ENCODE measurements around the gene UBE2H.
A peak's percentile ranks its signal among the peaks of the same experiment; 100 is the strongest.

The UBE2H gene

DNA sequence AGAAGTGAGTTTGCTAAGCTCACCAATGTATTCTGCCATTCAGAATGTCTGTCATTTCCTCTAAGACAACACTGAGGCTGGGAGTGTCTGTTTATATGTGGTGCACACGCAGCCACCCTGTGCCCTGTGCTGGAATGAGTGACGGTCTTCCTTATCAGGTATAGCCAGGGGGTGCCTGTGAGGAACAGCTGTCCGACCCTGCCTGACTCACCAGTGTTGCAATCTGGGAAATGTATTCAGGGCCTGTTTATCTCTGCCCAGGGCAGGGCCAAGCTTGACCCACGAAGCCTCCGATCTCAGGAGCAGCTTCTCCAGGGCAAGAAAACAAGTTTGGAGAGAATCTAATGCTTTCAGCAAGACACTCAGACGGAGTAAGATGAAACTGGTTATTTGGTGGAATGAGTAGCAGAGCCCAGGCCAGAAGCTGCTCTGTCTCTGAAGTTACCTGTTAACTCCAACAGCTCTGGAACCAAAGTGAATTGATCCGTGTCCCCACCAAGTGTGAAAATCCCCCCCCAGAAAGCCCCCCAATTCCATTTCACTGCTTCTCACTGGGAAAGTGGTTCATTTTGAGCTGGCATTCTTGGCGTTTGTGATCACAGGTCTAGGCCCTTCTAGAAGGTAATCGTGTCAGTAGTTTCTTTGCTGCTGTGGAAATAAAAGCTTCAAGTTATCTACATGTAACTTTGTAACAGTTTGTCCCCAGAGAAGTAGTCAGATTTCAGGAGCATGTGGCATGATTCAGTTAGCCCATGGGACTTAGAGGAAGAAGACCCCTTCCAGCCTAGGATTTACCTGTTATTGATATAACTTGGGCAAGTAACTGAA, 6.1 kb upstream of the UBE2H start:
- TF ChIP-seq, protein P1, sequence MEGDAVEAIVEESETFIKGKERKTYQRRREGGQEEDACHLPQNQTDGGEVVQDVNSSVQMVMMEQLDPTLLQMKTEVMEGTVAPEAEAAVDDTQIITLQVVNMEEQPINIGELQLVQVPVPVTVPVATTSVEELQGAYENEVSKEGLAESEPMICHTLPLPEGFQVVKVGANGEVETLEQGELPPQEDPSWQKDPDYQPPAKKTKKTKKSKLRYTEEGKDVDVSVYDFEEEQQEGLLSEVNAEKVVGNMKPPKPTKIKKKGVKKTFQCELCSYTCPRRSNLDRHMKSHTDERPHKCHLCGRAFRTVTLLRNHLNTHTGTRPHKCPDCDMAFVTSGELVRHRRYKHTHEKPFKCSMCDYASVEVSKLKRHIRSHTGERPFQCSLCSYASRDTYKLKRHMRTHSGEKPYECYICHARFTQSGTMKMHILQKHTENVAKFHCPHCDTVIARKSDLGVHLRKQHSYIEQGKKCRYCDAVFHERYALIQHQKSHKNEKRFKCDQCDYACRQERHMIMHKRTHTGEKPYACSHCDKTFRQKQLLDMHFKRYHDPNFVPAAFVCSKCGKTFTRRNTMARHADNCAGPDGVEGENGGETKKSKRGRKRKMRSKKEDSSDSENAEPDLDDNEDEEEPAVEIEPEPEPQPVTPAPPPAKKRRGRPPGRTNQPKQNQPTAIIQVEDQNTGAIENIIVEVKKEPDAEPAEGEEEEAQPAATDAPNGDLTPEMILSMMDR (IDR thresholded peaks at IDR 0.05; ENCODE audit: extremely low read depth, missing control alignments): no peak

DNA sequence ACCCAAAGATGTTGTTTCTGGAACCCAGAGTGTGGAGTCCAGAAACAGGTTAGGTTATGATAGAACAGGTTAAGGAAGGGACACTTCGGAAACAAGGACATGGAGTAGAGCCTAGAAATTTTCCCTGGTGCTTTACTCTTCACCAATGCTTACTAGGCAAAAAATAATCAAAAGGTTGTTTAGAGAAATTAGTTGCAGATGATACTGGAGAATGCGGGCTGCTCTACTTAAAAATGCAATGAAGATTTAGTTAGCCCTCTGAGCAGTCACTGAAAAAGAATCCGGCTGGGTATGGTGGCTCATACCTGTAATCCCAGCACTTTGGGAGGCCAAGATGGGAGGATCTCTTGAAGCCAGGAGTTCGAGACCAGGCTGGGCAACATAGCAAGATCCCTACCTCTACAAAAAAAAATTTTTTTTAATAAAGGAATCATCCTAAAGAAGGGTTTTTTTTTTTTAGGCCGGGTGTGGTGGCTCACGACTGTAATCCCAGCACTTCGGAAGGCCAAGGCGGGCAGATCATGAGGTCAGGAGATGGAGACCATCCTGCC, 3.3 kb upstream of the UBE2H start:
- no peak for DNase-seq (ENCODE audit: low spot score)

More for the DNA sequence above, 6.1 kb upstream of the UBE2H start:
- no peak for DNase-seq (ENCODE audit: low spot score)

DNA sequence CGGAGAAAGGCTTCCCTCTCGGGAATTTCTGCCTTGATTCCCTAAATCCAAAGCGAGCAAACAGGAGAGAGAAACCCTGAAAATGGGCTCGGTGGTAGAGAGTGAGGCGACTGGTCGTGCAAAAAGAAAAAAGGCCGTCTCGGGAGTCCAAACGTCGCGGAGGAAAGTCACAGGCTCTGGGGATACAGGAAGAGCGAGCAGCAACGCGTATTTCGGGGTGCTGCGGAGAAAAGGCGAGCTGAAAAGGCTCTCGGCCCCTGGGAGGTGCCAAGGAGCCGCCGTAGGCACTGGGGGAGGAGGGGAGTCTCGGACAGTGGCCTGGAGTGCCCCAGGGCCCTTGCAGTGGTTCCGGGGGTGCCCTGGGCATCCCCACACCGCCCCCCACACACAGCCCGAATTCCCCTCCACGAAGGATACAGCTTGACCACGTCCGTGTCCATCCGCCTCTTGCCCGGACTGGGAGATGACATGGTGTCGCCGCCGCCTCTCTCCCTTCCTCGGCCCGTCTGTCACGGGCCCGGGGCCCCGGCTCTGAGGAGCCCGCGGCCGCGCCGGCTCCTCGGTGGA, 591 bp downstream of the UBE2H start:
- DNase-seq (ENCODE audit: low spot score): peak; percentile 46
- TF ChIP-seq, protein P1 (IDR thresholded peaks at IDR 0.05; ENCODE audit: extremely low read depth, missing control alignments): no peak

More for the DNA sequence above, 3.3 kb upstream of the UBE2H start:
- TF ChIP-seq, protein P1 (IDR thresholded peaks at IDR 0.05; ENCODE audit: extremely low read depth, missing control alignments): no peak

DNA sequence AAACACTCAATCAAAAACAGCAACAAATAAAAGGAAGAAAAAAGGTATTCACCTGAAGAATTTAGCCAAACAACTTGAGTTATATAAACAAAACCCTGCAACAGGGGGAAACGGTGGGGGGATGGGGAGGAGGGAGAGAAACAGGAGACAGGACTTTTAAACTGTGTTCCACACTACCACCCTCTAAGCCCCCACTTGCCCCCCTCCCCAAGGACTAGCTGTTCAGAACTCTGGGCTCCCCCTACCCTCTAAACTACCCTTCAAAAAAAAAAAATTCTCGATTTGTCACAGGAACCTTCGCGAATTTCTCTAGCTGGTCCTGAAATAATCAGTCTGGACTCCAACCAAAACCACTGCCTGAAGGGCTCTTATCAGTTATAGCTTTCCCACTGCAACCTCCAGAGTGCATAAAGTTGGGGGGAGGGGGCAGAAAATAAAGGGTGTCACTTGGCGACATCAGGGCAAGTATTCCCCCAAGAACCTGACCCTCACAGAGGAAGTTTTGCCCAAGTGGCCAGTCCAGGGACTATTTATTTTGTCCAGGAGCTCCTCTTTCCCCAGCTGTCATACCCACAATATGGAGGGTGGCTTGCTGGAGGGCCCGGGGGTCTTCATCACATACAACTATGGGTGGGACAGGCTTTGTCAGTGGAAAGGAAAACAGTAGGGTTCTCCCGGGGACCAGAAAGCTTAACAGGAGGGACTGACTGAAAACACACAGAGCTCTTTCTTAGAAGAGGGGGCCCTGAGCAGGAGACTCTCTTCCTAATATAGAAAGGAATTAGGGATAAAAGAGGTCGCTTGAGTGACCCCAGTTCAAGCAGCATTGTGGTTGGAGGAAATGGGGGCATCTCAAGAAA, 1.3 kb downstream of the UBE2H start:
- DNase-seq (ENCODE audit: low spot score): no peak
- TF ChIP-seq, protein P1 (IDR thresholded peaks at IDR 0.05; ENCODE audit: extremely low read depth, missing control alignments): no peak

DNA sequence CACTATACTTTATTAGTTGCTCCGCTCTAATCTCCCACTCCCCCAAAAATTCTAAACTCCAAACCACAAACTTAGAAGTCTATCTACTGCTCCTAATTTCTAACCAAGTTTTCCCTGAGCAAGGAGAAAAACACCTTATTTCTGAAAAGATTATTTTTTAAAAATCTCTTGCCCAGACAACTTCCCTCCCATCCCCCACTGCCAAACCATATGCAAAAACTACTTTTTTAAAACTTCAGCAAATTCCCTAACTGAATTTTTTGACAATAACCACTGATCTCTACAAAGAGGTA, 1.9 kb downstream of the UBE2H start:
- no peak for DNase-seq (ENCODE audit: low spot score)
- TF ChIP-seq, protein P1 (IDR thresholded peaks at IDR 0.05; ENCODE audit: extremely low read depth, missing control alignments): no peak

DNA sequence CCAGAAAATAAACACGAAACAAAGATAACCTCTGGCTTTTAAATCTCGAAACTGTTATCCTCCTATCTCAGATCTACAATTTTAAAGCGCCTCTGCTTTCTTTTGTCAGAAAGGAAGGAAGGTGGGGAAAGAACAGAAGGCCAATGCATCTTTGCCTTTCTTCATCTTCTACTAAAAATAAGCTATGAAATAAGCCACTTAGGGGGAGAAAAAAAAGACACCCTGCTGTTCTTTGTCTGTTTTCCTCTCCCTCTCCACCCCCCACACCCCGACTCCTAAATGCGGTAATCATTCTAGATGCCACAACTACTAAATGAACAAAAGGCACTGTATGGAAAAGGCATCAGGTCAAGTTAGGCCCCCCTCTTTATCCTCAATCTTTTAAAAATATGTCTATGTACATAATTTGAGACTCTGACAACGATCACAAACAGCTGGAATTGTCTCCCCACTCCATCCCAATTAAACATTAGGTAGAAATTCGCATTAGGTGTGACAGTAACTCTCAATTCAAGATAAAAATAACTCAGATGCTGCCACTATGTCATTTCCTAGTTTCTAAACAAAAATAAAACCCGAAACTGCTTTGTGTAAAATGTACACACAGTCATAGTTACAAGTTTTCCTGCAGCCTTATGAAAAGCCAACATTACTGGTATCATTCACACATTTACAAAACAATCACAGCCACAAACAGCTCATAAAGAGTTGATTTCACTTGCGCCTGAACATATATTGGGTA, 2.4 kb downstream of the UBE2H start:
- peak; percentile 73 for DNase-seq (ENCODE audit: low spot score)
- TF ChIP-seq, protein P1 (IDR thresholded peaks at IDR 0.05; ENCODE audit: extremely low read depth, missing control alignments): no peak

Measured in GM20000 (cell line).